Right renal pelvis (tissue), 4 donors: ENCODE data around the gene PRKG2. TPM values are rescaled to one million over a fixed set of nuclear protein-coding genes. Genes with fewer than 3 reads are reported as not detected.
"Not testable (repeated sequence)": the region's sequence is repeated elsewhere in the genome, so short reads cannot be mapped to it uniquely, and the experiment has no call there.

Source experiments
- DNase-seq, 4 donors: peaks; one replicate each; pipeline ENCODE4 v3.0.0-alpha.2; 2013; ENCODE audit warnings: low read depth in 4 of 4, low spot score in 3 of 4, missing footprints in 1 of 4
- polyA plus RNA-seq, 4 donors: library from polyadenylated mRNA; unstranded; fragments of 120-200 nt; gene quantifications; one replicate each; pipeline ENCODE4 v1.2.1, GENCODE V29; 2013; ENCODE audit not compliant: insufficient read length in 4 of 4

PRKG2 gene, protein sequence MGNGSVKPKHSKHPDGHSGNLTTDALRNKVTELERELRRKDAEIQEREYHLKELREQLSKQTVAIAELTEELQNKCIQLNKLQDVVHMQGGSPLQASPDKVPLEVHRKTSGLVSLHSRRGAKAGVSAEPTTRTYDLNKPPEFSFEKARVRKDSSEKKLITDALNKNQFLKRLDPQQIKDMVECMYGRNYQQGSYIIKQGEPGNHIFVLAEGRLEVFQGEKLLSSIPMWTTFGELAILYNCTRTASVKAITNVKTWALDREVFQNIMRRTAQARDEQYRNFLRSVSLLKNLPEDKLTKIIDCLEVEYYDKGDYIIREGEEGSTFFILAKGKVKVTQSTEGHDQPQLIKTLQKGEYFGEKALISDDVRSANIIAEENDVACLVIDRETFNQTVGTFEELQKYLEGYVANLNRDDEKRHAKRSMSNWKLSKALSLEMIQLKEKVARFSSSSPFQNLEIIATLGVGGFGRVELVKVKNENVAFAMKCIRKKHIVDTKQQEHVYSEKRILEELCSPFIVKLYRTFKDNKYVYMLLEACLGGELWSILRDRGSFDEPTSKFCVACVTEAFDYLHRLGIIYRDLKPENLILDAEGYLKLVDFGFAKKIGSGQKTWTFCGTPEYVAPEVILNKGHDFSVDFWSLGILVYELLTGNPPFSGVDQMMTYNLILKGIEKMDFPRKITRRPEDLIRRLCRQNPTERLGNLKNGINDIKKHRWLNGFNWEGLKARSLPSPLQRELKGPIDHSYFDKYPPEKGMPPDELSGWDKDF
- polyA plus RNA-seq = 1 to 10 TPM; 1.1 to 2.4 (median 1.9) TPM

DNA sequence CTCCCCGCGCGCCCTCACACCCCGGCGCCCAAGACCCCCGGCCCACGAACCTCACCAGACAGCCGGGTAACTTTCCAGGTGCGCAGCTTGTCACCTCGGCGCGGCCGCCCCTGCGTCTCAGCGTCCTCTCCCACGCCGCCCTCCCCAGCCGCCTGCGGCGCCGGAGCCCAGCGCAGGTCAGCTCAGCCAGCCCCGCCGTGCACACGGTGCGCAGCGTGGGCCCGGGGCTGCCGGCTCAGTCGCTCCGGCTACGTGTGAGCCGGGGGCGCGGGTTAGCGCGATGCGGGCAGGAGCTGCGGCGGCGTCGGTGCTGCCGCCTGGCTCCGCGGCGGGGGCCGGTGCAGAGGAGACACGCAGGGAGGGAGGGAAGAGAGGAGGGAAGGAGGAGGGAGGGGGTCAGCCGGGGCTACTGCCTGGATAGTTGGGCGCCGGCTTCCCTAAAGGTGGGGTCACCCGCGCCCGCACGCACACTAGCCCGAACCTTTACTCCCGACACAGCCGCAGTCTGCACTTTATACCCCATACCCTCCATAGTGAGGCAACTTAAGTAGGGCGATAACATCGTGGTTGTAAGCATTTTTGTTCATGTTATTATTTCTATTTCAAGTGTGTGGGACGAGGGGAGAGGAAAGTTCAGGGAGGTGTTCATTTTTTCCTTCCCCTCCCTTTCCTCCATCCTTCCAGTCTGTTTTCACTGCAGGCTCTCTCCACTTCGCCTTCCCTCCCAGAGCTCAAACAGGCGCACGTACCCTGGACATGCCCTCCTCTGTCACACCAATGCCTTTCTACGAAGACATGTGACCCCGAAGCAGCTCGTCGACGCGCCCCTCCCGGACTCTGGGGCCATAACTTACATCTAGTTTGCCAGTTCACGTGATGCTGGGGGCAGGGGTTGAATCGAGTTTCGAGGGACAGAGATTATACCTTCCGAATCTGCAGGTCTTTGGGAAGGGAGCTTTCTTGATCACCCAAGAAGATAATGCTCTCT lies at the start of gene PRKG2:
PRKG2 (minus strand) TSS at position 342 of the 988 bp plus-strand sequence. CDS start 10,175 bp downstream, outside the sequence.
- peak in 1 of 4 donors; percentile 16 for DNase-seq

DNA sequence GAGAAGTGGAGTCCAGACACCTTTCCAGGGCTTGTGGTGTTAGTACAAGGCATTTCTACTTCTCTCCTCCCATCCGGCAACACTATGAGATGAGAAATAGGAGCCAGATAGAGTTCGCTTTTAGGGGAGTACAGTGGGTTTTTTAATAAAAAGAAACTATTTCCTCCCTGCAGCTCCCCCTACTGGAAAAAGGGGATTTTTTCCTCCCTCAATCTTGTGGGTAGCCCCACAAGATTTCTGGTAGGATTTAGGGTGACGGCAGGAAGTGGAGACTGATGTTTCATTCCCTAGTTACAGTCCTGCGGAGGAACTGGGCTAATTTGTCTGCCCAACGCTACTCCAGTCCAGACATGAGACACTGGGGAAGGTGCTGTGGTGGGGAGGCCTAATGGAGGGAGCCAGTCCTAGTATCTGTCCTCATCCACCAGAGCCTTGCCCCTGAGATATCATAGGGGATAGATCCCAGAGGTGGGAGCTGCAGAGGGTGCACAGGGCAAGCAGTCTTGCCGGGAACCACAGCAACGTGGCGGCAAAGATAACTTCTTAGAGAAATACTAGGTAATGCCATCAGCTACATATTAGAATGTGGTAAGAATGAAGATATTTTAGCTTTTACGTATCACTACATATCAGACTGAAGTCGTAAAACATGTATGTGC lies 45.5 kb upstream of the PRKG2 start:
- no peak for DNase-seq

DNA sequence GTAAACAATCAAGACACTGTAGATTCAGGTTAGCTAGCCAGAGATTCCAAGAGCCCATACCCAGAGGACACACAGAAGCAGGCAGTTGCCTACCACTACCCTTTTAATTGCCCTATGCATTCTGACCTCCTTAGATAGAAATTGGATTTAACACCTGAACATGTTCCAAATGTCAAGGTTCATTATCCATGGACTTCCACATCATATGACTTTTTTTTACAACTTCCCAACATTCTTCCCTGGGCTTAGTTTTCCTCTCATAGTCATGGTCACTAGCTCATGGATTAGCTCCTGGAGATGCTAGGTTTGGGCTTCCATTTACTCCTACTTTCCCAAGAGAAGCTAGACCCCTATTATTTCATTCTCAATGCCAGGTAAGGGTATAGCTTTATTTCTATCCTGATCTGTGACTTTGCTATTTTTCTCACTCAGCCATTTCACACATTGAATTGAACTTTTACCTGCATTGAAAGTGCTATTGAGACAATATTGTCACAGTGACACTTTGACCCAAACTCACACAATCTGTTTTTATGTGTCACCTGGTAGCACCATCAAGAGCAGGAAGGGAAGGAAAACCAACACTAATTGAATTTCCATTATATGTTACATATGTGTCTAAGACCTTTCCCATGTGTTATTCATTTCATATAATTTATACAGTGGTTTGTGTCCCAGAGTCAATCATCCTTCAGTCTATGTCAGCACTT lies 44.0 kb upstream of the PRKG2 start:
- no peak for DNase-seq

DNA sequence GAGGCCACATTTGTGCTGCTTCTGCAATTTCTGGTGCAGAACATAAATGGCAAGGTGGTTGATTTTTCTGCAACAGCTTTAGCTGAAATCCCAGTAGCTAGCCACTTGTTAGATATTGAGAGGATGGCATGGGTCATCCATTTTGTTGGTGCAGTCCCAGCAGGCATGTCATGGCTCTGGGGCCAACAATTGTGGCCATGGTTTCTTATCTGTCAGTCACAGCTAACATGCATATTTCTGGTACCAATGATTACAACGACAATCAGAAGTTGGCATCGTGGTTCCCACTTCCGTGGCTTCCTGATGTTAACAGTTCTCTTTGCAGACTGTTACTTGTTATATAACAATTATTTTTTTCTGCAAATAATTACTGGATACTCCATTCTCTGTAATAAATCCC lies 42.8 kb upstream of the PRKG2 start:
- DNase-seq = no peak

DNA sequence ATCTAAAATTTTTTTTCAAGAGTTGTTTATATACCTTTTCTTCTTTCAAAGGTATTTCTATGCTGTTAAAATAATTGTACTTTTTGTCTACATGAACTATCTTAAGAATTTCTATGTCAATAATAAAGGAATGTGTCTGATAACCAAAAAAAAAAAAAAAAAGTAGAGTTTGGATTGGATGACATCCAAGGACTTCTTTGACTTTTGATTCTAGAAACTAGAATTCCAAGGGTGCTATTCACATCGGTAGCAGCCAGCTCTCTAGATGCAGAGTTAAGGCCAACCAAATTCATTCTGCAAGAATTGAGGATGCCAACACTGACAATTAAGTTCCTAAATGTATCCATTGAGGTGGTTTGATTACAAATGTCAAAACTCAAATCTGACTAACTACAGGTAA lies 42.0 kb upstream of the PRKG2 start:
- DNase-seq = no peak

DNA sequence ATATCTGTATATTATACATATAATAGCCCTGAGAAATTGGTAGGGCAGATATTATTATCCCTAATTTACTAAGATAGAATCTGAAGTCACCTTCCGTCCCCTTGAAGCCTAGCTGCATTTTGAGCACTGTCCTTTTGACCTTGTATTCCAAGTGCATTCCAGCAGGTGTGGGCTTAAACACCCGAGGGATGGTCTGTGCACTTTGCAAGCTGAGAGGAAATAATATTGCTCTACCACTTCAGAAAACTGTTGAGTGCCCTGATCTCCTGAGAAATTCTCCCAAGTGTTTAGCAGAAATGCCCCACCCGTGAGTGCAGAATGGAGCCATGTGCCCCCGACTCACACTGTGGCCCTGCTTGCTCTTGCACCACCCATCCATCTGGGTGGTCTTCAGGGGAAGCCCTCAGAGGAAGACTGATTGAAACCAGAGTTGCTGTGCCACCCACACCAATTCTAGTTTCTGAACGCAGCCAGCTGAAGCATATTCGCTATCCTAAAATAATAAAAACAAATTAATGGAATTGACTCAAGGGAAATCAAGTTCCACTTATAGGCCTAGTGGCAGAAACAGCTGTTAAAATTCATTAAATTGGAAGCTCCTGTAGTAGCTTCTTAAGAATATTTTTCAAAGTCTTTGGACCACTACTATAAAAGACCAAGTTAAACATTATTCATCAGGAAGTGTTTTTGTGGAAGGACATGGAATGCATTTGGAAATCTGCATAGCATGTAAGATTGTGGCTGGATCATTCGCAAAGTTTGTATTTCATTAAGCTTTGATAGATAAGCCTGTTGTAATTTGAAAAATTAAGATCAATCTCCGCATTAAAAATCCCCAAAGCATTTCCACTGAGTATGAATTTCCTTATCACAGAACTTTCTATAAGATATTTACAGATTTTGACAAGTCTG lies 41.3 kb upstream of the PRKG2 start:
- no peak for DNase-seq

DNA sequence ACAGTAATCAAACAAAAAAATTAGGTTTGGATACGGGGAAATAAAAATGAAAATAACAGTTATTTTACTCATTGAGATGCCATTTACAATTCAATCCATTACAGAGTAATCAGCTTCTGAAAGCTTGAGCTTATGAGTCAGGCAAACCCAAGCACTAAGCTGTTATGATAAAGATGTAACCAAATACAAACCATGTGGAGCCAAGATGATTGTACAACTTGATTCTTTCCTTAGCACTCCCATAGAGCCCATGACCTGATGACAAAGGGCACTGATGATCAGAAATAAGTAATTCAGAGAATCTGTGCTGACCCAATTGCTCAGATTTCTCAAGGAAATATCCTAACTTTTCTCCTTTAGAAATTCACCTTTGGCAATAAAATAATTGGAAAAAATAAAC lies 40.5 kb upstream of the PRKG2 start:
- DNase-seq = no peak

DNA sequence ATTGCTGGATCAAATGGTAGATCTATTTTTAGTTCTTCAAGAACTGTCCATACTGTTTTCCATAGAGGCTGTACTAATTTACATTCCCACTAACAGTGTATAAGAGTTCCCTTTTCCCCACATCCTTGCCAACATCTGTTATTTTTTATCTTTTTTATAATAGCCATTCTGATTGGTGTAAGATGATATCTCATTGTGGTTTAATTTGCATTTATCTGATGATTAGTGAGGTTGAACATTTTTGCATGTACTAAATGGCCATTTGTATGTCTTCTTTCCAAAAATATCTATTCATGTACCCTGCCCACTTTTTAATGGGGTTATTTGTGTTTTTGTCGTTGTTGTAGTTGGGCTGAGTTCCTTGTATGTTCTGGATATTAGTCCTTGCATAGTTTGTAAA lies 35.4 kb upstream of the PRKG2 start:
- no peak for DNase-seq

DNA sequence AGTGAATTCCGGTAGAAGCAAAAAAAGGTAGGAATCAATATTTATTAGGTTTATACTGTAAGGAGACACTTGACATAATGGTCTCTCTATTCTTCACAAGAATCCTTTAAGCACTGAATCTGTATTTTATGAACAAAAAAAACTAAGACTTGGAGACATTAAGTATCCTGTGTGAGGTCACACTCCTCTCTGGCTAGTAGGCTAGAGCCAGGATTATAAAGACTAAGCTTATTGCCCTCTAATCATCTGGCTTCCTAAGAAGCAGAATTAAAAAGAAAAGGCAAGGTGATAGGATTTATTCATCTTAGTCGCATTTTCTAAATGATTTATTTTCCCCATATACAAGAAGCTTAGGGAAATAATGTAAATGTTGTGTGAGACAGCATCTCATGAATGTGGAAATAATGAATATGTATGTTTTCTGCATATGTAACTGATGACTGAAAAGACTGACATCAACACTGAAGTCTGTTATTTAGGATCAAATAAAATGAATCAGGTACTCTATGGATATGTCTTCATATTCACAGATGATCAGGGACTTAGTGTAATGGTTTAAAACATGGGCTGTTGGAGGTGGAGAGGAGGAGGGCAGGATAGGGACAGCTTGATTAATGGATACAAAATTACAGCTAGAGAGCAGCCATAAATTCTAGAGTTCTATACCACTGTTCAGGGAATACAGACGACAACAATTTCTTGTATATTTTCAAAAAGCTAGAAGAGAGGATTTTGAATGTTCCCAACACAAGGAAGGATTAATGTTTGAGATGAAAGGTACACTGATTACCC lies 30.4 kb upstream of the PRKG2 start:
- DNase-seq = no peak

DNA sequence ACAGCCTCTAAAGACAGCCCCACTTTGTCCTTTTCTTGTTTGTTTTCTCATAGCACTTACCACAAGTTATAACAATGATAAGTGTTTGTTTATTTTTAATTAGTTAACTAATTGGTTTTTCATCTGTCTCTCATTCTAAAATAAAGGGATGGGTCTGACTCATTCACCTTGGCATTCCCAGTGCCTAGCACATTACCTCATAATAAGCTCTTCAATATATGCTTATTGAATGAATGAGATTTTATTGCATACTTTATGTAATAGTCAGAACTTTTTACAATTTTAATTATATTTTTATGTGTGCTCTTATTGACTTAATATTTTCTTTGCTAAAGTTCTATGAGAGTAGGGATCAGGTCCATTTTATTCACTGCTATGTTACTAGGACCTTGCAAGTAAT lies 22.8 kb upstream of the PRKG2 start:
- no peak for DNase-seq

DNA sequence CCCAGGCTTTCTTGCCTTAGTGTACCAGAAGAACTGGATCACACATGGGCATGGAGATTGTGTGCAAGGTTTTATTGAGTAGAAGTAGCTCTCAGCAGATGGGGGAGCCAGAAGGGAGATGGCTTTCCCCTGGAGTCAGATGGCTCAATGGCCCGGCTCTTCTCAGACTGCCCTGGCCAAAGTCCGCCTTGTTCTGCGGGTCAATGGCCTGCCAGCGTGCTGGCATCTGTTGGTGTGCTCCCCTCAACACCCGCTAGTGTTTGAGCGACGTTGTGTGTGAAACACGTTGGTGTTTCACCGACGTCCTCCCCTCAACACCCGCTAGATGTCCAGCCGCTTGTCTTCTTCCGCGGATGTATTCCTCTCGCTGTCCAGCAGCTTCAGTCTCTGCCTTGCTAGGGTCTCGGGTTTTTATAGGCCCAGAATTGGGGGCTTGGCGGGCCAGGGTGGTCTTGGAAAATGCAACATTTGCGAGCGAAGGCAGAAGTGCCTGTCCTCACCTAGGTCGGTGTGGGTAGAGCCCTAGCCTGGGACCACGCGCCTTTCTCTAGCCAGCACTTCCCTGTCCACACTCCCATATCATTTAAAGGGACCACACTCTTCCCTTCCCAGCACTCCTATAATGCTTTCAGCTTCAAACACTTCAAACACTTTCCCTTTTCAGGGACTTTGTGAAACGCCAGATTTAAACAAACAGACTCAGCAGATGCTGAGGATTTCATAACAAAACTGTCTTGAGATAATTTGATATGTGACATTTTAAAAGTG lies 21.1 kb upstream of the PRKG2 start:
- DNase-seq = no peak

DNA sequence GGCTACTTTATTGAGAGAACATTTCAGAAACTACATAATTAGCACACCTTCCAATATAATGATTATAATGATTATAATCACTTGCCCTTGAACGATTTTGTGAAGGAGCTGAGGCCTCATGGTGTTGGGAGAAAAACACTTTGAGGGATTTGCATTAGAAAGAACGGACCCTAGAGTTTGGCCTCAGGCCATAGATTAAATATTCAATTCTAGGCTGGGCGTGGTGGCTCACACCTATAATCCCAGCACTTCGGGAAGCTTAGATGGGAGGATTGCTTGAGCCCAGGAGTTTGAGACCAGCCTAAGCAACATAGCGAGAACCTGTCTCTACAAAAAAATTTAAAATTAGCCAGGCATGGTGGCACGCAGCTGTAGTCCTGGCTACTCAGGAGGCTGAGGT lies 12.9 kb upstream of the PRKG2 start:
- DNase-seq = no peak

DNA sequence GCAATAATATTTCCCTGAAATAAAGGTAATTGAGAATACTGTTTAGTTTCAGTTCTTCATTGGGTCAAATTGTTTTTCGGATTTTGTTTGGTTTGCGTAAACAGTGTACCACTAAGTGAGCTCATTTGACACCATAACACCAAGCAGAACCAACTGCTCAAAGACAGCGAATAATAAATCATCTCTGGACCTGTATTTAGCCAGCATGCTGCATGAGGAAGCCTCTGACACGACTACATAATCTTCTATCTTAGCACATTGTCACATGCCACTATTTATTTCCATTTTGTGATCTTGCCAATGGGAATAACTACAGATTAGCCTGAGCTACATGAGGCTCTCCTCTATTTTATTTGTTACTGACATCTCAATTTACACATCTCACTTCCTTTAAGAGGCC lies 12.1 kb upstream of the PRKG2 start:
- DNase-seq = no peak

DNA sequence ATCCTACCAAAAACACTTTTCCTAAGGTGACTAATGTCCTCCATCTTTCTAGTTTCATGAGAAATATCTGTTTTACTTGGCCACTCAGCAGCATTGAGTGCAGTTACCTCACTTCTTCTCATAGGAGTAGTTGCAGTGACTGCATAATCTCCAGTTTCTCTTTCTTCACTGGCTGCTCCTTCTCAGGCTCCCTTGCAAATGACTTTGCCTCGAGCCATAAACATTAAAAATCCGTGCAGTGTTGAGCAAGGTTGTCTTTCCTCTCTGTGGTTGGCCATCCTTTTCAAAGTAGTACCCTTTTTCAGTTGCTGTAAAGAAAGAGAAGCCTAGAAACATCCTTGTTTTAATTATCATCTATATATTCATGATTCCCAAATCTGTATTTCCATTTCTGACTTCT lies 10.2 kb upstream of the PRKG2 start:
- DNase-seq = no peak

DNA sequence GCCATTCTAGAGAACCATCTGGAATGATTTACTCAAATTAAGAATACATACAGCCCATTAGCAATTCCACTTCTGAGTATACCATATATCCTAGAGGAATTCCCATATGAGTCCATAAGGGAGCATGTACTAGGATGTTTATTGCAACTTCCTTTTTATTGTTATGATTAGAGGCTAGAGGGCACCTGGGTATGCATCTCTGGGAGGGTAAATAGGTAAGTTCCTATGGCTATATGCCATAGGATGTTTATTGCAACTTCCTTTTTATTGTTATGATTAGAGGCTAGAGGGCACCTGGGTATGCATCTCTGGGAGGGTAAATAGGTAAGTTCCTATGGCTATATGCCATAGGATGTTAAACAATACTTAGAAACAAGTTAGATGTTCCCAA lies 7.1 kb upstream of the PRKG2 start:
- not testable (repeated sequence) for DNase-seq

DNA sequence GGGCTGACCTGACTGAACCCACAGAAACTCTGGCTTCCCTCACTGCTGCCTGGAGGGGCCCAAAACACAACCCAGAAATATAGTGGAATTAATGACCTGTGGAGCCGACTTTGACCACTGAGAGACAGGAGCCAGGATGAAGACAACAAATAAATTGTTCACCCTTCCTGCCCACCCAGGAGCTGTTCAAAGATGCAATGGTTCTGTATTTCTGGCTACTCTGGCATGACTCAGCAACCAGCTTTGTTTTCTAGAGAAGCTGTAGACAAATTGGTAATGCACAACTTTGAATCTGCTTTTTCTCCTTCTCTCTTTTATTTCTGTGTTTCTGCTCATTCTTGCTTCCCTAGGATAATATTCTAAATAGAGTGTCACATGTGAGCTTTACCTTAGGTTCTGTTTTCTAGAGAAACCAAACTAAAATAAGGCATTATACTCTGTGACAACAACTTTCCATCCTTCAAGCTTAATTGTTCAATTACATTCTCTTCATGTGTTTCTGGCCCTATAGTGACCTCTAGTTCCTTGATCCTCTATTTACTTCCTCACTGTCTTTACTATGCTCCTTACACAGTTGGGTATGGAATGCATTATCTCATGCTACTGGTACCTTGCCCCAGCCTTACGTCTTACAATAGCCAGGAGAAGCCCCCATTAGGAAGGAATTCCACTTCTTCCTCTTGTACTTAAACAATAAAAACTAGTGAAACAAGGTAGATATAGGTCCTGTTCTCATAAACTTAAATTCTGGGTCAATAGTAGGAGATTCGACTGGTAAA lies 6.5 kb upstream of the PRKG2 start:
- DNase-seq = no peak
